ENCODE results near the gene UBASH3B. TPM values are rescaled to one million over a fixed set of nuclear protein-coding genes. Genes with fewer than 3 reads are reported as not detected.

UBASH3B gene
- total RNA-seq, 1 experiment from 2014 or later, result 8.0 TPM

GRCh38 chr11:122793515-122793914 lies 138.0 kb downstream of the UBASH3B start:
- H3K18ac ChIP-seq (ENCODE audit: insufficient read length, low read depth, low read length), result no peak overlapping the region
- H3K4ac ChIP-seq (ENCODE audit: low read depth, low read length), result no peak overlapping the region
- no CpG with 5 or more reads among the region's 3 CpGs for whole genome bisulfite sequencing (ENCODE audit: extremely low coverage, insufficient read length, low lambda C conversion rate)
- H4K91ac ChIP-seq (ENCODE audit: insufficient read length, low read depth, low read length), result no peak overlapping the region
- H3K4me1 Mint-ChIP-seq, result peaks cover 0 to 3% of the 10 kb centered on the region in 2 experiments; a peak in 1 of 4 replicates
- H3K79me1 ChIP-seq (ENCODE audit: insufficient read depth, low read depth, low read length, poor library complexity, severe bottlenecking), result no peaks in the 10 kb centered on the region
- no peaks in the 10 kb centered on the region for H4K20me1 ChIP-seq (ENCODE audit: control insufficient read depth, insufficient read depth, insufficient read length)
- no peak overlapping the region for H4K5ac ChIP-seq (ENCODE audit: insufficient read length, low read depth, low read length)
- TF ChIP-seq CTCF (conservative IDR thresholded peaks at IDR 0.05), result no peak
- no peak overlapping the region for H2BK120ac ChIP-seq (ENCODE audit: low read depth, low read length, poor library complexity, severe bottlenecking)
- no peaks in the 10 kb centered on the region for H3K27me3 ChIP-seq (ENCODE audit: insufficient read depth, low read length)
- H2AFZ ChIP-seq (ENCODE audit: low read length), result no peak overlapping the region
- H3K4me1 ChIP-seq (ENCODE audit: insufficient read depth, low read length), result no peaks in the 10 kb centered on the region
- H3K9me3 ChIP-seq (ENCODE audit: control insufficient read depth, low read depth, low read length), result no peaks in the 10 kb centered on the region
- H3K4me3 Mint-ChIP-seq, result no peak overlapping the region
- H3K14ac ChIP-seq (ENCODE audit: insufficient read depth, low read length), result no peak overlapping the region
- no peaks in the 10 kb centered on the region for H3K9me3 Mint-ChIP-seq
- H3K27me3 Mint-ChIP-seq (ENCODE audit: low read depth), result no peaks in the 10 kb centered on the region
- H2BK12ac ChIP-seq (ENCODE audit: insufficient read length, low read depth, low read length), result no peak overlapping the region
- H3K27ac Mint-ChIP-seq, result no peak overlapping the region
- no peak overlapping the region for H2BK5ac ChIP-seq (ENCODE audit: insufficient read length, low read length)
- no peak overlapping the region for H2BK20ac ChIP-seq (ENCODE audit: low read depth, low read length, poor library complexity, severe bottlenecking)
- no peak overlapping the region for H2BK15ac ChIP-seq (ENCODE audit: low read depth, low read length)
- no peak overlapping the region for H2AK5ac ChIP-seq (ENCODE audit: insufficient read length, low read length)
- no peak for DNase-seq
- no peaks in the 10 kb centered on the region for H3K79me2 ChIP-seq (ENCODE audit: insufficient read depth, low read length)
- H3K36me3 Mint-ChIP-seq (ENCODE audit: insufficient read depth in 1 of 3, low read depth in 3 of 3), result peaks cover 0 to 12% (median 3%) of the 10 kb centered on the region in 3 experiments; a peak in 3 of 7 replicates
- no peak overlapping the region for H3K27ac ChIP-seq (ENCODE audit: insufficient read length, low read depth, low read length)
- H4K8ac ChIP-seq (replicated peaks; ENCODE audit: insufficient read length, low read depth, low read length), result no peak overlapping the region
- no peak overlapping the region for H3K23ac ChIP-seq (ENCODE audit: insufficient read length, low read depth, low read length)
- H3K4me2 ChIP-seq (ENCODE audit: insufficient read depth, insufficient read length, low read length), result no peak overlapping the region
- H3T11ph ChIP-seq (ENCODE audit: low read length), result no peak overlapping the region
- H3K23me2 ChIP-seq (ENCODE audit: insufficient read length, low read depth, low read length, poor library complexity, severe bottlenecking), result no peaks in the 10 kb centered on the region
- no peak overlapping the region for H3K9ac ChIP-seq (ENCODE audit: extremely low read depth, insufficient read length, low read length)
- no peak overlapping the region for H3K56ac ChIP-seq (ENCODE audit: insufficient read length, low read depth, low read length)
